Uterus (tissue), 4 donors: ENCODE measurements around the gene STS. TPM values are rescaled to one million over a fixed set of nuclear protein-coding genes. Genes with fewer than 3 reads are reported as not detected.

Source experiments
- DNase-seq, 2 donors: peaks; one replicate each; pipeline ENCODE4 v3.0.0-alpha.2; 2019 to 2020
- H3K27ac ChIP-seq, 2 donors: fragments of 200-600 bp; sonication (generic); 1 replicate in 1 of 2; 2 replicates in 1 of 2; pipeline ENCODE4 v1.5.1; 2016 to 2018
- H3K27me3 ChIP-seq, 2 donors: fragments of 200-600 bp; sonication (generic); one replicate each; pipeline ENCODE4 v1.5.1; 2018 to 2019; ENCODE audit warnings: control low read depth in 1 of 2
- H3K36me3 ChIP-seq, 2 donors: fragments of 200-600 bp; sonication (generic); one replicate each; pipeline ENCODE4 v1.5.1; 2019; ENCODE audit warnings: control low read depth in 1 of 2
- H3K4me1 ChIP-seq, 2 donors: fragments of 200-600 bp; sonication (generic); one replicate each; pipeline ENCODE4 v1.5.1; 2018 to 2019; ENCODE audit warnings: control low read depth in 1 of 2
- H3K4me3 ChIP-seq, 2 donors: fragments of 200-600 bp; sonication (generic); 1 replicate in 1 of 2; 2 replicates in 1 of 2; pipeline ENCODE4 v1.5.1; 2018 to 2019; ENCODE audit warnings: mild to moderate bottlenecking in 1 of 2
- H3K9me3 ChIP-seq, 2 donors: fragments of 200-600 bp; sonication (generic); one replicate each; pipeline ENCODE4 v1.5.1; 2019; ENCODE audit warnings: control low read depth in 1 of 2
- CTCF ChIP-seq, 4 experiments: fragments of 200-600 bp in 2 of 4; fragments of 450-650 bp in 2 of 4; sonication (generic) in 2 of 4; IDR thresholded peaks; one replicate each; pipeline ENCODE4 v1.5.1; 2016 to 2019; ENCODE audit warnings: antibody characterized with exemption in 4 of 4, mild to moderate bottlenecking in 2 of 4, moderate library complexity in 1 of 4
- POLR2A ChIP-seq, 2 donors: fragments of 450-650 bp; IDR thresholded peaks; one replicate each; pipeline ENCODE4 v1.6.1; 2016; ENCODE audit warnings: antibody characterized with exemption in 2 of 2, mild to moderate bottlenecking in 1 of 2, moderate library complexity in 1 of 2
- intact Hi-C: fragments of 100-400 bp; cut with DNase I; formaldehyde crosslinking; loops from one replicate; pipeline ENCODE4 v1.15.1; 2023; ENCODE audit warnings: low total_unique reads
- total RNA-seq, 4 donors: library from RNA; depleted of rRNA in 3 of 4; stranded (reverse); fragments of >200 nt in 3 of 4; gene quantifications; one replicate each; pipeline versions ENCODE4 v1.1.0 to v1.2.4, GENCODE V29; 2014 to 2023
- donor health status: DM: yes; HTN: yes; CAD: no.

The STS gene
- total RNA-seq, 4 donors from 2014 or later: 3.5 to 7.4 (median 6.2) TPM

GRCh38 chrX:7127056-7127455 lies 20.5 kb upstream of the STS start:
- Histone ChIP-seq H3K36me3 (no peaks in the 10 kb centered on the region), H3K9me3 (no peaks in the 10 kb centered on the region), H3K27me3 (no peaks in the 10 kb centered on the region), H3K4me1 (no peaks in the 10 kb centered on the region), H3K4me3 (no peak overlapping the region), H3K27ac (no peak overlapping the region)
- no peak for DNase-seq
- no peak for TF ChIP-seq POLR2A (IDR thresholded peaks at IDR 0.05)
- no peak for TF ChIP-seq CTCF (IDR thresholded peaks at IDR 0.05)
- intact Hi-C loops: no loop called here

GRCh38 chrX:7131621-7132020 lies 15.9 kb upstream of the STS start:
- Histone ChIP-seq H3K36me3 (no peaks in the 10 kb centered on the region), H3K27ac (no peak overlapping the region), H3K4me1 (no peaks in the 10 kb centered on the region), H3K9me3 (no peaks in the 10 kb centered on the region), H3K27me3 (no peaks in the 10 kb centered on the region), H3K4me3 (no peak overlapping the region)
- intact Hi-C loops: no loop called here
- no peak for DNase-seq
- no peak for TF ChIP-seq CTCF (IDR thresholded peaks at IDR 0.05)
- TF ChIP-seq POLR2A (IDR thresholded peaks at IDR 0.05): no peak

- DNase-seq: no peak
- TF ChIP-seq POLR2A (IDR thresholded peaks at IDR 0.05): no peak
- TF ChIP-seq CTCF (IDR thresholded peaks at IDR 0.05): peak in 1 of 4 experiments; percentile 14
- peak overlapping the region; percentile 0 to 24 for H3K27ac ChIP-seq
These were observed 15.0 kb upstream of the STS start for GRCh38 chrX:7132335-7133049.

GRCh38 chrX:7133050-7133440 lies 14.5 kb upstream of the STS start:
- peak overlapping the region; percentile 0 to 24 for H3K27ac ChIP-seq
- no peak for TF ChIP-seq CTCF (IDR thresholded peaks at IDR 0.05)
- no peak for TF ChIP-seq POLR2A (IDR thresholded peaks at IDR 0.05)
- intact Hi-C loops: no loop called here

More at GRCh38 chrX:7132335-7133049, 15.0 kb upstream of the STS start:
- no peaks in the 10 kb centered on the region for H3K36me3 ChIP-seq
- no peak overlapping the region for H3K4me3 ChIP-seq
- intact Hi-C loops: no loop called here
- no peaks in the 10 kb centered on the region for H3K4me1 ChIP-seq
- no peaks in the 10 kb centered on the region for H3K27me3 ChIP-seq
- no peaks in the 10 kb centered on the region for H3K9me3 ChIP-seq

GRCh38 chrX:7134981-7135380 lies 12.5 kb upstream of the STS start:
- intact Hi-C loops: no loop called here
- H3K36me3 ChIP-seq: no peaks in the 10 kb centered on the region
- H3K27me3 ChIP-seq: no peaks in the 10 kb centered on the region
- DNase-seq: no peak
- no peak overlapping the region for H3K4me3 ChIP-seq
- no peaks in the 10 kb centered on the region for H3K4me1 ChIP-seq
- no peaks in the 10 kb centered on the region for H3K9me3 ChIP-seq
- no peak overlapping the region for H3K27ac ChIP-seq
- TF ChIP-seq CTCF (IDR thresholded peaks at IDR 0.05): no peak
- no peak for TF ChIP-seq POLR2A (IDR thresholded peaks at IDR 0.05)

More at GRCh38 chrX:7133050-7133440, 14.5 kb upstream of the STS start:
- DNase-seq: peak; percentile 24 to 43
- Histone ChIP-seq H3K4me1 (no peaks in the 10 kb centered on the region), H3K27me3 (no peaks in the 10 kb centered on the region), H3K9me3 (no peaks in the 10 kb centered on the region), H3K36me3 (no peaks in the 10 kb centered on the region), H3K4me3 (no peak overlapping the region)
